Measurements from ENCODE around the gene PTPRT. TPM values are rescaled to one million over a fixed set of nuclear protein-coding genes. Genes with fewer than 3 reads are reported as not detected.

PTPRT gene
- total RNA-seq, 6 experiments from 2014 or later = not detected

DNA sequence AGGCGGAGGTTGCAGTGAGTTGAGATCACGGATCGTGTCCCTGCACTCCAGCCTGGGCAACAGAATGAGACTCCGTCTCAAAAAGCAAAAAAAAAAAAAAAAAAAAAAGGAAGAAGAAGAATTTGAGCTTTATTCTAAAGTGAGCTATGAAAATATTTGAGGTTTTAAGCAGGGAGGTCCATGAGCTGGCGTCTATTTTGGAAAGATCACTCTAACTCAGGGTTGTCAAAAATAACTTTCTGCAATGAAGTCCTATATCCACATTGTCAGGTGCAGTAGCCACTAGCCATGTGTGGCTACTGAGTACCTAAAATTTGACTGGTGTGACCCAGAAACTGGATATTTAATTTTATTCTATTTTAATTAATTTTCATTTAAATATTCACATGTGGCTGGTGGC, 217.1 kb downstream of the PTPRT start:
- TF ChIP-seq, protein P1, sequence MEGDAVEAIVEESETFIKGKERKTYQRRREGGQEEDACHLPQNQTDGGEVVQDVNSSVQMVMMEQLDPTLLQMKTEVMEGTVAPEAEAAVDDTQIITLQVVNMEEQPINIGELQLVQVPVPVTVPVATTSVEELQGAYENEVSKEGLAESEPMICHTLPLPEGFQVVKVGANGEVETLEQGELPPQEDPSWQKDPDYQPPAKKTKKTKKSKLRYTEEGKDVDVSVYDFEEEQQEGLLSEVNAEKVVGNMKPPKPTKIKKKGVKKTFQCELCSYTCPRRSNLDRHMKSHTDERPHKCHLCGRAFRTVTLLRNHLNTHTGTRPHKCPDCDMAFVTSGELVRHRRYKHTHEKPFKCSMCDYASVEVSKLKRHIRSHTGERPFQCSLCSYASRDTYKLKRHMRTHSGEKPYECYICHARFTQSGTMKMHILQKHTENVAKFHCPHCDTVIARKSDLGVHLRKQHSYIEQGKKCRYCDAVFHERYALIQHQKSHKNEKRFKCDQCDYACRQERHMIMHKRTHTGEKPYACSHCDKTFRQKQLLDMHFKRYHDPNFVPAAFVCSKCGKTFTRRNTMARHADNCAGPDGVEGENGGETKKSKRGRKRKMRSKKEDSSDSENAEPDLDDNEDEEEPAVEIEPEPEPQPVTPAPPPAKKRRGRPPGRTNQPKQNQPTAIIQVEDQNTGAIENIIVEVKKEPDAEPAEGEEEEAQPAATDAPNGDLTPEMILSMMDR (IDR thresholded peaks at IDR 0.05) = no peak
- Mint-ChIP-seq H3K27me3 (ENCODE audit: insufficient read depth) (no peaks in the 10 kb centered on the region), H3K36me3 (ENCODE audit: low read depth) (peaks cover 6% of the 10 kb centered on the region; the same call in 1 of the 2 replicates), H3K4me1 (ENCODE audit: low read depth) (no peaks in the 10 kb centered on the region), H3K9me3 (peaks cover 56% of the 10 kb centered on the region), H3K4me3 (no peak overlapping the region), H3K27ac (no peak overlapping the region)
- no peak for DNase-seq

DNA sequence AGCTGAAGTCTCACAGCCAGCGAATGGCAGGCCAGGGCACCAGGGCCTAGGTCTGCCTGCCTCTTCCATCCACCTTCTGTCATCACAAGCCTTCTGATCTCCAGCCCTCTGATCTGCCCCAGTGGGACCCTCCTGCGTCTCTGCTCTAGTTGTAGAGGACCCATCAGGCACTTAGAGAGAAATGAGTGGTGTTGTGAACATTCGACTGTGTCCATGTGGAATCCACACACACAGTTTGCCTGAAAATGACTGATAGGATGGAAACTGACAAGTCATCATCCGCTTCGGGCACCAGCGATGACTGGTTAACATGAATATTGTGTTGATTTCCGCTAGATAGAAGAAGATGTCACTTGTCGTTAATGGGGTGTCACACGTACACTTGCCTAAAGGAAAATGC, 221.0 kb downstream of the PTPRT start:
- no peak for DNase-seq
- Mint-ChIP-seq H3K4me1 (ENCODE audit: low read depth) (no peaks in the 10 kb centered on the region), H3K27me3 (ENCODE audit: insufficient read depth) (no peaks in the 10 kb centered on the region), H3K9me3 (peaks cover 48% of the 10 kb centered on the region), H3K36me3 (ENCODE audit: low read depth) (peaks cover 6% of the 10 kb centered on the region; the same call in 1 of the 2 replicates), H3K4me3 (no peak overlapping the region), H3K27ac (no peak overlapping the region)
- TF ChIP-seq, protein P1 (IDR thresholded peaks at IDR 0.05) = no peak

DNA sequence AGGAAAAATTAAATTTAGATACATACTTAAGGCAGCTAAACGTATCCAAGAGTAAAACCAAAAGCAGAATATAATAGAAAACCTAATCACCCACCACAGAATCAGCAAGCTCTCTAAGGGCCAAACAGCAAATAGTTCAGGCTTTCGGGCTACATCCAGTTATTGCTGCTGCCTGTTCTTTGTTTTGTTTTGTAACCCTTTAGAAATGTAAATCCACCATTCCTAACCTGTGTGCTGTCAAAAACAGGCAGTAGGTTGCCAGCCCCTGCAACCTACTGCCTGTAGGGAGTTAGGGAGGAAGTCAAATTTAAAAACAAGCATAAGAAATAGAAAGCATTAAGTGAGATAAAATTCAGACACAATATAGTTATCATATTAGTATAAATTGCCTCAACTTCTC, 225.9 kb downstream of the PTPRT start:
- H3K36me3 Mint-ChIP-seq (ENCODE audit: low read depth) = peaks cover 6% of the 10 kb centered on the region; the same call in 1 of the 2 replicates
- no peaks in the 10 kb centered on the region for H3K4me1 Mint-ChIP-seq (ENCODE audit: low read depth)
- peaks cover 39% of the 10 kb centered on the region for H3K9me3 Mint-ChIP-seq
- DNase-seq = no peak
- TF ChIP-seq, protein P1 (IDR thresholded peaks at IDR 0.05) = no peak
- no peaks in the 10 kb centered on the region for H3K27me3 Mint-ChIP-seq (ENCODE audit: insufficient read depth)
- H3K4me3 Mint-ChIP-seq = no peak overlapping the region
- H3K27ac Mint-ChIP-seq = no peak overlapping the region

DNA sequence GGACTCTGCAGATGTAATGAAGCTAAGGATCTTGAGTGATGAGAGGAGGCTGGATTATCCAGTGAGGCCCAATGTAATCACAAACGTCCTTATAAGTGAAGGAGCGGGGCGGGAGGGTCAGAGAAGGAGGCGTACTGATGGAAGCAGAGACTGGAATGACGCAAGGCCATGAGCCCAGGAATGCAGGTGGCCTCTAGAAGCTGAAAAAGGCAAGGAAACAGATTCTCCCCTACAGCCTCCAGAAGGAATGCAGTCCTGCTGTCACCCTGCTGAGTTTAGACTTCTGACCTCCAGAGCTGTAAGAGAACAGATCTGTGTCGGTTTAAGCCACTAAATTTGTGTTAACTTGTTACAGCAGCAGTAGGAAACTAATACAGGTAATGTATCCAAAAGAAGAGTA, 227.9 kb downstream of the PTPRT start:
- Mint-ChIP-seq H3K4me1 (ENCODE audit: low read depth) (no peaks in the 10 kb centered on the region), H3K4me3 (no peak overlapping the region), H3K27ac (no peak overlapping the region), H3K27me3 (ENCODE audit: insufficient read depth) (no peaks in the 10 kb centered on the region), H3K9me3 (peaks cover 40% of the 10 kb centered on the region), H3K36me3 (ENCODE audit: low read depth) (no peaks in the 10 kb centered on the region)
- no peak for DNase-seq
- TF ChIP-seq, protein P1 (IDR thresholded peaks at IDR 0.05) = no peak

DNA sequence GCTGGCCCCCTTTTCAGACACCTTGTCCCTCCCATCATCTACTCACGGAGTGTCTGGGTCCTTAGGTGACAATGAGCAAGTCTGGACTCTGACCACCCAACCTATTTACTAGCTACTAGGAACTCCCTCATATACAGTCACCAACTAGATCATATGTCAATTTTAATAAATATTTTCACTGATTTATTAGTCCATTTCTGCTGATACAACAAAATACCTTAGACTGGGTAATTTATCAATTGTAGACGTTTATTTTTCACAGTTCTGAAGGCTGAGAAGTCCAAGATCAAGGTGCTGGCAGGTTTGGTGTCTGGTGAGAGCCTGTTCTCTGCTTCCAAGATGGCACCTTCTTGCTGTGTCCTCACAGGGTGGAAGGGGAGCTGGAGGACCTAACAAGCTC, 229.7 kb downstream of the PTPRT start:
- H3K9me3 Mint-ChIP-seq = peaks cover 39% of the 10 kb centered on the region
- DNase-seq = no peak

More for the DNA sequence above, 229.7 kb downstream of the PTPRT start:
- no peaks in the 10 kb centered on the region for H3K27me3 Mint-ChIP-seq (ENCODE audit: insufficient read depth)
- TF ChIP-seq, protein P1 (IDR thresholded peaks at IDR 0.05) = no peak
- H3K4me3 Mint-ChIP-seq = no peak overlapping the region
- H3K4me1 Mint-ChIP-seq (ENCODE audit: low read depth) = no peaks in the 10 kb centered on the region
- H3K36me3 Mint-ChIP-seq (ENCODE audit: low read depth) = no peaks in the 10 kb centered on the region
- no peak overlapping the region for H3K27ac Mint-ChIP-seq
